GM12873 (cell line): Measurements from ENCODE around the gene DIO2.

Source experiments
- TF ChIP-seq, protein P1 (sequence below): IDR thresholded peaks from 2 replicates; pipeline ENCODE4 v1.5.1; 2012; ENCODE audit warnings: low read depth, mild to moderate bottlenecking, moderate library complexity, low read length, control low read depth; ENCODE audit not compliant: insufficient read depth; ENCODE audit errors: missing control alignments

DIO2 gene

DNA sequence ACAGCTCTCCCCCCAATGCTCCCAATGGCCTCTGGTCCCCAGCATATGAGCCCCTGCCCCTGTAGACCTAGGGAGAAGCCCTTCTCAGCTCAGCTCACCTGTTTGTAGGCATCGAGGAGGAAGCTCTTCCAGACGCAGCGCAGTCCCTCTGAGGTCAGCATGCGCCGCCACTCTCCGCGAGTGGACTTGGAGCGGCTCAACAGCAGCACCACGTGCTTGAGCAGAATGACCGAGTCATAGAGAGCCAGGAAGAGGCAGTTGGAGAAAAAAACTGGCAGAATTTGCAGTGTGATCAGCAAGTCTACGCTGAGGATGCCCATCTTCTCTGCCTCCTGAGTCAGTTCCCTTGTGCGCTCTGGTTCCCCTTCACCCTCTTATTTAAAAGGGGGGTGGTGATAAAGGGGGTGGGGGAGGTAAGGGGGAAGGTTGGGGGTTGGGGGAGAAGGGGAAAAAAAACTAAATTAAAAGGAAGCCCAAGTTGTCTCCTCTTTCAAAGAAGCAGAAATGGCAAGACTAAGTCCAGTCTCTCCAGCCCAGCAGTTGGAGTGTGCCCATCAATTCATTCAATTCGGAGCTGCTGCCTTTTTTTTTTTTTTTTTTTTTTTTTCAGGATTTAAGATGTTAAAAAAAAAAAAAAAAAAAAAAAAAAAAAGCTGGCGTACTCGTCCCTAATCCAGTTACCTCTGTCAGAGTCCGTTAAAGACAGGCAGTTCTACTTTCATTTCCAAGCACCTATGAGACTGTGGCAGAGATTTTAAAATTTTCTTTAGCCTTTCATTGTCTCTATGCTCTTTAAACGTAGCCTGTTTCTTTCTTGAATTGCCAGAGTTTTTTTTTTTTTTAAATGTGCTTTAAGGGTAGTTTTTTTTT lies at the start of gene DIO2:
DIO2 (minus strand) TSS at position 352 of the 870 bp plus-strand sequence; CDS start at position 320, 32 bp downstream.
- TF ChIP-seq, protein P1, sequence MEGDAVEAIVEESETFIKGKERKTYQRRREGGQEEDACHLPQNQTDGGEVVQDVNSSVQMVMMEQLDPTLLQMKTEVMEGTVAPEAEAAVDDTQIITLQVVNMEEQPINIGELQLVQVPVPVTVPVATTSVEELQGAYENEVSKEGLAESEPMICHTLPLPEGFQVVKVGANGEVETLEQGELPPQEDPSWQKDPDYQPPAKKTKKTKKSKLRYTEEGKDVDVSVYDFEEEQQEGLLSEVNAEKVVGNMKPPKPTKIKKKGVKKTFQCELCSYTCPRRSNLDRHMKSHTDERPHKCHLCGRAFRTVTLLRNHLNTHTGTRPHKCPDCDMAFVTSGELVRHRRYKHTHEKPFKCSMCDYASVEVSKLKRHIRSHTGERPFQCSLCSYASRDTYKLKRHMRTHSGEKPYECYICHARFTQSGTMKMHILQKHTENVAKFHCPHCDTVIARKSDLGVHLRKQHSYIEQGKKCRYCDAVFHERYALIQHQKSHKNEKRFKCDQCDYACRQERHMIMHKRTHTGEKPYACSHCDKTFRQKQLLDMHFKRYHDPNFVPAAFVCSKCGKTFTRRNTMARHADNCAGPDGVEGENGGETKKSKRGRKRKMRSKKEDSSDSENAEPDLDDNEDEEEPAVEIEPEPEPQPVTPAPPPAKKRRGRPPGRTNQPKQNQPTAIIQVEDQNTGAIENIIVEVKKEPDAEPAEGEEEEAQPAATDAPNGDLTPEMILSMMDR: no peak

DNA sequence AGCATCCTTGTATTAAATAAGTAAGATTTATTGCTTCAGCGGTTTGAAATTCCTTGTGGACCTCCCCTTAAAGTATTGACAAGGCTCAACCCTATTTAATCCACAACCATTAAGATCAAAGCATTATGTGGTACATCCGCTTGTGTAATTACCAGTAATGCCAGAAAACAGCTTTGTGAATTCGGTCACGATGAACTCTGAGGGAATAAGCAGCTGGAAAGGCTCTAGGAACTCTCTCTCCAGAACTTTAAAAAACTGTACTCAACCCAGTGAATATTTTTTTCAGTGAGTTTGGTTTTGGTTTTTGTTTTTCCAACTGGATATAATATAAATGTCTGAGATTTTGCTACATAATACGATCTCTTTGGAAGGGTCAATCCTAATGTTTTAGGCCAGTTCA lies 49.3 kb upstream of the DIO2 start:
- TF ChIP-seq, protein P1: no peak

DNA sequence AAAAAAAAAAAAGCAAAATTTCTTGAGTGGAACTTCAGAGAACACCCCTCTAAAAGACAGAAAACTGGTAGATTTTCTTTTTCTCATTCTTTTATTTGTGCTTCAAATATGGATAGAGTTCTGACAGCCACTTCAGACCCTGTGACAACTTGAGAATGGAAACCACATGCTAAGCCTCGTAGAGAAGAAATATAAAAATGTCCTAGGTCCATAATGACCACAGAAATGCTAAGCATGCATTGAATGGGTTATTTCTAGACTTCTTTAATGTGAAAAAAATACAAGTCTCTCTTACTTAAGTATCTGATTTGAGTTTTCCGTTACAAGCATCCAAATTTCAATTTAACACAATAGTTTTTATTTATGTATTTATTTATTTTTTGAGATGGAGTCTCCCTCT lies 28.3 kb upstream of the DIO2 start:
- TF ChIP-seq, protein P1: no peak

DNA sequence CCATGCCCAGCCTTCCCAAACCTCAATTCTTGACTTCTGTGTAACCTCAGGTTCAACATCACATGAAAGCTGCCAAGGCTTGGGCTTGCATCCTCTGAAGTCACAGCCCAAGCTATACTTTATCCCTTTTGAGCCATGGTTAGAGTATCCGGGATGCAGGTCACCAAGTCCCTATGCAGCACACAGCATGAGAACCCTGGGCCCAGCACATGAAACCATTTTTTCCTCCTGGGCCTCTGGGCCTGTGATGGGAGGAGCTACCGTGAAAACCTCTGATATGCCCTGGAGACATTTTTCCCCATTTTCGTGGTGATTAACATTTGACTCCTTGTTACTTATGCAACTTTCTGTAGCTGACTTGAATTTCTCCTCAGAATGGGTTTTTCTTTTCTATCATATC lies 25.8 kb upstream of the DIO2 start:
- TF ChIP-seq, protein P1: no peak

DNA sequence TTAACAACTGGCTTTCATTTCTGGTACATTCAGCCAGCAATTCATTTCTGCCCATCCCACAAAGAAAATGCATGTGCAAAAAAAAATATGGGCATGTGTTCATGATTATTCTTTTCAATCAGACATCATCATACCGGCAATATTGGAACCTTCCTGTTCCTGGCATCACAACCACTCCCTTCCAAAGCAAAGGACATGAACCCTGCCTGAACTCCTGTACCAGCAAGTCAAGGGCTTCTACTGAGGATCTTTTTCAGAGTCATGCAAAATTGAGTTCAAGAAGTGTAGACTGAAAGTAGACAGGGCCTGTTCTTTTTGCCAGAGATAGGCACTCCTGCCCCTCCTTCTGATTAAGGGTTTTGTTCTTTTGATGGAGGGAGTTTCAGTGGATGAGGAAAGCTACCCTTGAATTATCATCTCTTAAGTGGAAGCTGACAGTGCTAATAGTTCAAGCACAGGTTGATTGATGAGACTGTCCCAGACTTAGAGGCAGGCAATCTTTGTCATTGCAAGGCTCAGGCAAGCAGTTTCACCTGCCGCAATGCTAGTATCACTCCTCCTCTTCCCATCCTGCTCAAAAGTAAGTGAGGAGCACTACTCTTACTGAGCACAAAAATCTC lies 22.3 kb upstream of the DIO2 start:
- TF ChIP-seq, protein P1: no peak

DNA sequence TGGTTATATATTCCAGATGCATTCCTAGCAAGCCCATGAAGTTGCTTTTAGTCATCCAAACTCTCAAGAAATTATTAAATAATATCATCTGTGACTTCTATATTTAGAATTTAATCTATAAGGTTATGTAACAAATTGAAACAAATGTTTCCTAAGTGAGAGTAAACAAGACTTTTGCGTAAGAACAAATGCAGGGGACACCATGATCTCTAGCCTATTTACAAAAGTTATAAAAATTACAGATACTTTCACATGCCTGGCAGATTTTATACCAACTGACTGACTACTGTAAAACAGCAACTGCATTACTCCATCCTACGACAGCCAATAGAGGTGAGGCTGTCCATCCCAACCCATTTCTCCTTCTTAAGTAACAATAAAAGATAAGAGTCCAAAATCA lies 20.4 kb upstream of the DIO2 start:
- TF ChIP-seq, protein P1: no peak

DNA sequence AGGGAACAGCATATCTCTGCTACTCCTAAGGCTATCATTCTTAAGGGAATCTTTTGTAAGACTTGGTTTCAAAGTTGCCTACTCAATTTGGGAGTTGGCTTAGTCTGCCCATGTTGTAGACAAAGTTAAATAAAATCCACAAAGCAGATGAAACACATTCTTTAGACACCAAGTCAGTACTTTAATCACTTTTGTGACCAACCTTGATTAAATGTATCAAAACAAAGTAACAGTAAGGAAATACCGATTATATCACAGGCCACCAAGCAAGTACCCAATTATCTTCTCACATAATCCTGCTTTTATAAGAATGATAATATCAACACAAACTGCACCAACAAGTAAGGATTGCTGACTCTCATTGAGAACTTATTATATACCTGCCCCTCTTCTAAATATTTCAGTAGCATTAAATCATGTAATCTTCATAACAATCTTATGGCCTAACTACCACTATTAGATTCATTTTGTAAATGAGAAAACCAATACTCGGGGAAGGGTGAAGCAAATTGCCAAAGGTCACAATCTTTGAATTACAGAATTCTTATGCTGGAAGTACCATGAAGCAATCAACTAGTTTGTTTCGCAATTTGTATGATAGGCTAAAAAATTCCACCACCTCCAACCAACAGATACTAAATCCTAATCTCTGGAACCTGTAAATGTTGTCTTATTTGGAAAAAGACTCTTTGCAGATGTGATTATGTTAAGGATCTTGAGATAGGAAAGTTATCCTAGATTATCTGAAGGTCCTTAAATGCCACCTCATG lies 12.6 kb upstream of the DIO2 start:
- TF ChIP-seq, protein P1: no peak
